GM21723 (cell line): ENCODE results near the gene C10orf143.
"Not testable (repeated sequence)": the region's sequence is repeated elsewhere in the genome, so short reads cannot be mapped to it uniquely, and the experiment has no call there.

Experiments used
- ATAC-seq: cut with Tn5 transposase; IDR thresholded peaks from one replicate; pipeline ENCODE4 v1.9.1; 2021; ENCODE audit warnings: mild to moderate bottlenecking, moderate library complexity; ENCODE audit not compliant: unreplicated experiment

C10orf143 gene

GRCh38 chr10:130038019-130038555 lies 72.5 kb downstream of the C10orf143 start:
- no peak for ATAC-seq

GRCh38 chr10:130037169-130037661 lies 73.4 kb downstream of the C10orf143 start:
- ATAC-seq = no peak

- no peak for ATAC-seq
Measured at GRCh38 chr10:130036296-130037065, 74.1 kb downstream of the C10orf143 start.

GRCh38 chr10:130029209-130029608 lies 81.4 kb downstream of the C10orf143 start:
- no peak for ATAC-seq

- ATAC-seq = no peak
Measured at GRCh38 chr10:130028465-130028819, 82.2 kb downstream of the C10orf143 start.

GRCh38 chr10:130027716-130028464 lies 82.7 kb downstream of the C10orf143 start:
- no peak for ATAC-seq

GRCh38 chr10:130026670-130027456 lies 83.8 kb downstream of the C10orf143 start:
- ATAC-seq = no peak

- ATAC-seq = no peak
Measured at GRCh38 chr10:130025811-130026485, 84.7 kb downstream of the C10orf143 start.

- no peak for ATAC-seq
Measured at GRCh38 chr10:130025326-130025725, 85.3 kb downstream of the C10orf143 start.

- no peak for ATAC-seq
Measured at GRCh38 chr10:130024779-130025325, 85.8 kb downstream of the C10orf143 start.

- ATAC-seq = not testable (repeated sequence)
Measured at GRCh38 chr10:130024326-130024725, 86.3 kb downstream of the C10orf143 start.

GRCh38 chr10:130023454-130024230 lies 87.0 kb downstream of the C10orf143 start:
- no peak for ATAC-seq

GRCh38 chr10:130022511-130023299 lies 87.9 kb downstream of the C10orf143 start:
- no peak for ATAC-seq

- ATAC-seq = no peak
Measured at GRCh38 chr10:130022086-130022485, 88.5 kb downstream of the C10orf143 start.

- no peak for ATAC-seq
Measured at GRCh38 chr10:130021383-130021950, 89.2 kb downstream of the C10orf143 start.

GRCh38 chr10:130020651-130021382 lies 89.8 kb downstream of the C10orf143 start:
- ATAC-seq = no peak

GRCh38 chr10:130018730-130019185 lies 91.9 kb downstream of the C10orf143 start:
- no peak for ATAC-seq
